Skeletal muscle tissue (tissue), 4 donors: ENCODE results near the gene CALHM2. TPM values are rescaled to one million over a fixed set of nuclear protein-coding genes. Genes with fewer than 3 reads are reported as not detected.

Experiments used
- H3K27ac ChIP-seq: one replicate; pipeline ENCODE4 v1.7.0; 2013; ENCODE audit warnings: mild to moderate bottlenecking, low read depth, low read length, inconsistent platforms
- H3K27me3 ChIP-seq, 3 donors: one replicate each; pipeline ENCODE4 v1.7.0; 2013; ENCODE audit warnings: low read length in 3 of 3; ENCODE audit not compliant: control insufficient read depth in 3 of 3, insufficient read depth in 3 of 3
- H3K36me3 ChIP-seq, 3 donors: one replicate each; pipeline ENCODE4 v1.7.0; 2013; ENCODE audit warnings: low read length in 3 of 3; ENCODE audit not compliant: control insufficient read depth in 3 of 3, insufficient read depth in 3 of 3
- H3K4me1 ChIP-seq, 3 donors: one replicate each; pipeline ENCODE4 v1.7.0; 2013; ENCODE audit warnings: low read length in 3 of 3, mild to moderate bottlenecking in 3 of 3; ENCODE audit not compliant: control insufficient read depth in 3 of 3, insufficient read depth in 3 of 3
- H3K4me3 ChIP-seq, 3 donors: one replicate each; pipeline ENCODE4 v1.7.0; 2013; ENCODE audit warnings: low read length in 3 of 3
- H3K9ac ChIP-seq, 3 donors: one replicate each; pipeline ENCODE4 v1.7.0; 2013; ENCODE audit warnings: low read length in 3 of 3, mild to moderate bottlenecking in 3 of 3, moderate library complexity in 2 of 3, low read depth in 1 of 3
- H3K9me3 ChIP-seq, 3 donors: one replicate each; pipeline ENCODE4 v1.7.0; 2013; ENCODE audit warnings: low read length in 3 of 3; ENCODE audit not compliant: control insufficient read depth in 3 of 3
- total RNA-seq: library from RNA; depleted of rRNA; stranded (reverse); fragments of >200 nt; gene quantifications from one replicate; pipeline ENCODE4 v1.2.3, GENCODE V29; 2014
- donor health status: Osteomylitis.

CALHM2 gene
- total RNA-seq: 4.7 TPM

GRCh38 chr10:103451831-103452505 lies at the start of gene CALHM2:
TSS of gene CALHM2 (minus strand) at chr10:103452370. CDS start at chr10:103449941, 2,429 bp downstream.
- H3K36me3 ChIP-seq: peaks cover 17 to 23% (median 19%) of the 10 kb centered on the region in 3 donors
- peaks cover 0 to 11% (median 0%) of the 10 kb centered on the region in 3 donors for H3K27me3 ChIP-seq
- H3K9ac ChIP-seq: peak within 1 kb of the TSS; percentile 67 to 82 (median 82)
- peaks cover 37 to 41% (median 39%) of the 10 kb centered on the region in 3 donors for H3K4me1 ChIP-seq
- no peaks in the 10 kb centered on the region for H3K9me3 ChIP-seq
- peak within 1 kb of the TSS; percentile 85 for H3K27ac ChIP-seq
- H3K4me3 ChIP-seq: peak within 1 kb of the TSS; percentile 70 to 75 (median 72)

GRCh38 chr10:103501186-103501585 lies 49.0 kb upstream of the CALHM2 start:
- Histone ChIP-seq H3K27ac (no peak overlapping the region), H3K27me3 (peaks cover 3 to 8% (median 5%) of the 10 kb centered on the region in 3 donors), H3K36me3 (no peaks in the 10 kb centered on the region), H3K9me3 (no peaks in the 10 kb centered on the region), H3K4me1 (no peaks in the 10 kb centered on the region), H3K4me3 (no peak overlapping the region), H3K9ac (no peak overlapping the region)

GRCh38 chr10:103500481-103500880 lies 48.3 kb upstream of the CALHM2 start:
- H3K36me3 ChIP-seq: no peaks in the 10 kb centered on the region
- no peak overlapping the region for H3K9ac ChIP-seq
- H3K27ac ChIP-seq: no peak overlapping the region
- H3K4me3 ChIP-seq: no peak overlapping the region
- H3K27me3 ChIP-seq: peaks cover 4 to 13% (median 5%) of the 10 kb centered on the region in 3 donors
- no peaks in the 10 kb centered on the region for H3K9me3 ChIP-seq
- H3K4me1 ChIP-seq: no peaks in the 10 kb centered on the region

- Histone ChIP-seq H3K27ac (no peak overlapping the region), H3K9me3 (no peaks in the 10 kb centered on the region), H3K4me3 (no peak overlapping the region), H3K36me3 (no peaks in the 10 kb centered on the region), H3K27me3 (peaks cover 5 to 19% (median 10%) of the 10 kb centered on the region in 3 donors), H3K4me1 (no peaks in the 10 kb centered on the region), H3K9ac (no peak overlapping the region)
These were observed 47.7 kb upstream of the CALHM2 start for GRCh38 chr10:103499881-103500280.

GRCh38 chr10:103498936-103499638 lies 46.9 kb upstream of the CALHM2 start:
- H3K36me3 ChIP-seq: no peaks in the 10 kb centered on the region

GRCh38 chr10:103497161-103497915 lies 45.2 kb upstream of the CALHM2 start:
- Histone ChIP-seq H3K4me1 (peaks cover 6 to 11% (median 9%) of the 10 kb centered on the region in 3 donors), H3K9me3 (no peaks in the 10 kb centered on the region), H3K4me3 (no peak overlapping the region), H3K27me3 (peaks cover 16 to 32% (median 24%) of the 10 kb centered on the region in 3 donors), H3K27ac (no peak overlapping the region), H3K9ac (no peak overlapping the region), H3K36me3 (no peaks in the 10 kb centered on the region)

More at GRCh38 chr10:103498936-103499638, 46.9 kb upstream of the CALHM2 start:
- Histone ChIP-seq H3K27me3 (peaks cover 11 to 25% (median 17%) of the 10 kb centered on the region in 3 donors), H3K9ac (no peak overlapping the region), H3K27ac (no peak overlapping the region), H3K4me1 (peaks cover 2 to 6% (median 5%) of the 10 kb centered on the region in 3 donors), H3K9me3 (no peaks in the 10 kb centered on the region), H3K4me3 (no peak overlapping the region)

GRCh38 chr10:103495321-103495720 lies 43.2 kb upstream of the CALHM2 start:
- Histone ChIP-seq H3K36me3 (no peaks in the 10 kb centered on the region), H3K4me1 (peaks cover 13 to 15% (median 14%) of the 10 kb centered on the region in 3 donors), H3K9me3 (no peaks in the 10 kb centered on the region), H3K27ac (no peak overlapping the region), H3K27me3 (peaks cover 16 to 35% (median 22%) of the 10 kb centered on the region in 3 donors), H3K4me3 (no peak overlapping the region), H3K9ac (no peak overlapping the region)

- H3K9ac ChIP-seq: peak overlapping the region in 1 of 3 donors; percentile 40
- no peaks in the 10 kb centered on the region for H3K36me3 ChIP-seq
- H3K27me3 ChIP-seq: peaks cover 16 to 35% (median 22%) of the 10 kb centered on the region in 3 donors
- no peaks in the 10 kb centered on the region for H3K9me3 ChIP-seq
- H3K4me3 ChIP-seq: peak overlapping the region in 2 of 3 donors; percentile 32 to 54
- H3K27ac ChIP-seq: no peak overlapping the region
- H3K4me1 ChIP-seq: peaks cover 13 to 15% (median 14%) of the 10 kb centered on the region in 3 donors
These were observed 42.0 kb upstream of the CALHM2 start for GRCh38 chr10:103493916-103494877.

- H3K4me1 ChIP-seq: peaks cover 13 to 15% (median 14%) of the 10 kb centered on the region in 3 donors
- peak within 1 kb of the TSS in 2 of 3 donors; percentile 40 to 54 for H3K4me3 ChIP-seq
- H3K9me3 ChIP-seq: no peaks in the 10 kb centered on the region
- H3K27me3 ChIP-seq: peaks cover 16 to 35% (median 22%) of the 10 kb centered on the region in 3 donors
- no peaks in the 10 kb centered on the region for H3K36me3 ChIP-seq
- no peak within 1 kb of the TSS for H3K27ac ChIP-seq
- H3K9ac ChIP-seq: peak within 1 kb of the TSS in 1 of 3 donors; percentile 40
These were observed 41.3 kb upstream of the CALHM2 start, which contains the start of gene NEURL1 for GRCh38 chr10:103493362-103493915. TSS of gene NEURL1 (plus strand) at chr10:103493705. CDS start at chr10:103494388, 683 bp downstream.
